ENCODE results near the gene HOXB4.

The HOXB4 gene

GRCh38 chr17:48615047-48615962 is 37.2 kb upstream of the HOXB4 start, which contains the start of gene HOXB8:
HOXB8 (minus strand) TSS chr17:48615292; CDS start chr17:48614704, 588 bp downstream.
- DNase-seq (ENCODE audit: low read depth in 2 of 2) = no peak

DNA sequence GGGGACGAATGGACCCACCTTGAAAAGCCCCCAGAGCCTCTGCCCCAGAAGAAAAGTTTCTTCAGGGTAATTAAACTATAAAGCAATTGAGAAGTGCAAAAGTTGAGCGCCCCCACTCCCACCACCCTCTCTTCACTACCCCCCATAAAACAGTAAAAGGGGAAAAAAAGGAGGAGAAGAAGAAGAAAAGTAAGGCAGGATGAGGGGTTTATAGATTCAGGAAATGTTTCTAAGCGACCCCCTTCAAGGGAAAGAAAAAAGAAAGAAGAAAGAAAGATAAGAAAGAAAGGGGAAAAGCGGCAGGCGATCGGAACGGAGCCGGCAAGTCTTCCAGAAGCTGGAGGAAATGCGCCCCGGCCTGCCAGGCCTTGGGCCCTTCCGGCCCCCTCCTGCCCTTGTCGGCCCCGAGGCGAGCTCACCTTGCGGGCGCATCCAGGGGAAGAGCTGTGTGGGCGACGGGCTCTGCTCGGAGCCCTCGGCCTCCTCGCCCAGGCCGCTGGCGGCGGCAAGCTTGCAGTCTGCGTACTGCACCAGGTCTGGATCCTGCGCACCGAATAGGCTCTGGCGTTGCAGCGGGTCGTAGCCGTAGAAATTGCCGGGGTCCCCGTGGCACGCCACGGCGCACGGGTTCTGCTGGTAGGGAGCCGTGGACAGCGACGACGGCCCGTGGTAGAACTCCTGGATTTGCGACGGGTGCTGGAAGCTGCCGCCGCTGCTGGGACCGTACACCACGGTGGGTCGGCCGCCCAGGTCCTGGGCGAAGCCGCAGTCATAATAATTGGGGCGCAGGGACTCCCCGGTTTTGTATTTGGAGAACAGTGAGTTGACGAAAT is 35.9 kb upstream of the HOXB4 start:
- DNase-seq (ENCODE audit: low read depth in 2 of 2) = no peak

- DNase-seq (ENCODE audit: low read depth in 2 of 2) = no peak
Measured at GRCh38 chr17:48612854-48613691, 34.9 kb upstream of the HOXB4 start.

DNA sequence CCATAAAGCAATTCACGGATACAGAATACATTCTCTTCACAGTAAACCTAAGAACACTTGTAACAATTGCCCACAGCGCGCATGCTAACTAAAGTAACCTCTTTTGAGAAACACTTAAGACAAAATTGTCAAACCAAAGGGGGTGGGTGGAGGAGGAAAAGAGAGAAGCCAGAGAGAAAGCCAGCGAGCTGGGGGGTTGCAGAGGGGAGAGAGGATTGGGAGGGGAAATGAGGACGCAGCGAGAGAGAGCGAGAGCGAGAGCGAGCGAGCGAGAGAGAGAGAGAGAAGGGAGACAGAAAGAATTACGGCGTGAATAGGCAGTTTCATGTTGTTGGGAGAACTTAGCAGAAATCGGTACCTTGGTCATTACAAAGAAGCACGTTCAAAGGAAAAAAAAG is 34.3 kb upstream of the HOXB4 start:
- no peak for DNase-seq (ENCODE audit: low read depth in 2 of 2)

GRCh38 chr17:48611681-48612455 is 33.7 kb upstream of the HOXB4 start:
- DNase-seq (ENCODE audit: low read depth in 2 of 2) = no peak

DNA sequence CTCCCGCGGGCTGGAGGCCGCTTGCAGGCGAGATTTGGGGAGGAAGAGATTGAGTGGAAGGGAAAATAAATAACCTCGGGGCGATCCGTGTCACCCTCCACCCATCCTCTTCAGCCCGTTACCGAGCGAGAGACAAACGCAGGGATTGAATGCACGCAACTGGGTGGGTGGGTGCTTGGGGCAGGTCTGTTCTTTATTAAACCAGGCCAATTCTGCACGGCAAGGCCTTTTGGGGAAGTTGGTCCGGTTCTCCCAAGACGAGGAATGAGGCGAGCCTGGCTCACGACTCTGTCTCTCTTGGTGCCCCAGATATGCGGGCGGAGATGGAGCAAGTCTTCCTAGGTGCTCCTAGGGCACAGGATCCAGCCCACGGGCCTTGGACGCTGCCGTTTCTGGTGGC is 33.1 kb upstream of the HOXB4 start:
- DNase-seq (ENCODE audit: low read depth in 2 of 2) = no peak

DNA sequence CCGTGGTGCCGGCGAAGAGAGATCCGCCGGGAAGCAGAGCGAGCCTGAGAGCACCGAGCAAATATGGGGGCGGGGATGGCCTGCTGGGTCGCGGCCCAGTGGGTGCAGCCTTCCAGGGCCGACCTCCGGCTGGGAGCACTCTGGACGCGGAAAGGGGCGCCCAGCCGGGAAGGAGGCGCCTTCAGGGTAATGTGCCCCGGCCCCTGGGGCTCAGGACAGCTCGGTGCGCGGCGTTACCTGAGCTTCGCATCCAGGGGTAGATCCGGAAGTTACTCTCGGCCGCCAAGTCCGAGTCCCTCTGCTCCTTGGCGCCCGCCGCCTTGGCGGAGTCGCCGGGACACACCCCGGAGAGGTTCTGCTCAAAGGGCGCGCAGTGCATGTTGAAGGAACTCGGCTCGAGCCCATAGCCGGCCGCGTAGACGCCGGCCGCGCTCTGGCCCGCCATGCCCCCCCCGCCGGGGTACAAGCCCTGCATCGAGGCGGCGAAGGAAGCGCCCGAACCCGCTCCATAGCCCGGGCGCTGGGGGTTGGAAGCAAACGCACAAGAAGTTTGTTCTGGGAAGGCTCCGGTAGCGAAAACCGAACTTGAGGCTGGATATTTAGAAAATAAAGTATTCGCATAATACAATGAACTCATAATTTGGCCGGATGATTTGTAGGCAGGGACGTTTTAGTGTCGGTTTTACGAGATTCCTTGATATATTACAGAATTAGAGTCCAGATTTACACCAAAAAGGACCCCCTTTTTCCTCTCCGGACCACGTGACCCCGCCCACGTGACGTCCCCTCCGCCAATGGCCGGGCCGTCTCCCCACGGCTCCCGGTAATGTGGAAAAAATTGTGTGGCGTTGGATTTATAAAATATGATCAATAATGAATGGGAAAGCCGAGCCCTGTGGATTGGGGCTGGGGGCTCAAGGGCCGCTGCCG is 32.4 kb upstream of the HOXB4 start, which contains the start of gene HOXB7:
TSS of gene HOXB7 (minus strand) at position 736 of the 930 bp plus-strand sequence. CDS start at position 637, 99 bp downstream.
- DNase-seq (ENCODE audit: low read depth in 2 of 2) = peak in 1 of 2 donors; percentile 62

GRCh38 chr17:48609759-48610281 is 31.7 kb upstream of the HOXB4 start:
- no peak for DNase-seq (ENCODE audit: low read depth in 2 of 2)

- no peak for DNase-seq (ENCODE audit: low read depth in 2 of 2)
Measured at GRCh38 chr17:48609033-48609432, 30.9 kb upstream of the HOXB4 start.

DNA sequence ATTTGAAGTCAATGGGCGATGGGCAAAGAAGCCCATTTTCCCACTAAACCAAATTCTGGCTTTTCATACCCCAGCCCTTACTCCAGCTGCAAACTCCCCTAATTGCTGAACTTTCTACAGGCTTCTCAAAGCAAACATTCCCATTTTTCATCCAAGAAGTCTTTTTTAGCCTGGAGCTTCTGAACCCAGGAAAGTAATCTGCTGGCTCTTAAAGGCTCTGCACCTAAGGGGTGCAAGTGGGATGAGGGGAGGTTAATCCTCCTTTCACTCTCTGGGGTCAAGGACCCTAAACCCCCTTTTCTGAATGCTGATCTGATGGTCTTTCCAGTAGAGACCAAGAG is 30.3 kb upstream of the HOXB4 start:
- DNase-seq (ENCODE audit: low read depth in 2 of 2) = no peak

DNA sequence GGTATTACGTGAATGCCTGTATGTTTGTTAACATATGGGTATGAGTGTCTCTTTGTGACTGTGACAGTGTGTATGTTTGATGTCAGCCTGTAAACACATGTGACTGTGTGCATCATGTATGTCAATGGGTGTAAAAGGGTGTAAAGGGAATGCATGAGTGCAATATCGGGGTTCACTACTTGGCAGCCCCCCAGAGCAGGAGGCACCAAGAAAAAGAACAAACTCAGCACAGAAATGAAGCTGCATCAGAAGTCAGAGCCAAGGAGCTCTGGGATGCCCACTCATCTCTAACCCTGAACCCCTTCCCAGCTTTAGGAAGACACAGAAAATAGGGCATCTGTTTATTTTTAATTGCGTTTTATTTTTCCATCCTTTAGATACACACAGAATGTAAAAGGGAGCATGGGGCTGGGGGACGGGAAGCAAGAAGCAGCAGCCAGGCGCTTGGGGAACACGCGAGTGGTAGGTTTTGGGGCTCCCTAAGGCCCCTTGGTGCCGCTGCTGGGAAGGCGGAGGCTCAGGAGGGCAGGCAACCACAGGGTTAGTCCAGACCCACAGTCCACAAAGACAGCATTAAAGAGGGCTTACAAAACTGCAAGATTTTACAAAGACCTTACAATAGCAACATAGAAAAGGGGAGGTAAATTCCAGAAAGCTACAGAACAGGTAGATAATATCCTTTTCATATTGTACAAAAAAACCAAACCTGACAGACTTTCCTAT is 28.9 kb upstream of the HOXB4 start:
- no peak for DNase-seq (ENCODE audit: low read depth in 2 of 2)

DNA sequence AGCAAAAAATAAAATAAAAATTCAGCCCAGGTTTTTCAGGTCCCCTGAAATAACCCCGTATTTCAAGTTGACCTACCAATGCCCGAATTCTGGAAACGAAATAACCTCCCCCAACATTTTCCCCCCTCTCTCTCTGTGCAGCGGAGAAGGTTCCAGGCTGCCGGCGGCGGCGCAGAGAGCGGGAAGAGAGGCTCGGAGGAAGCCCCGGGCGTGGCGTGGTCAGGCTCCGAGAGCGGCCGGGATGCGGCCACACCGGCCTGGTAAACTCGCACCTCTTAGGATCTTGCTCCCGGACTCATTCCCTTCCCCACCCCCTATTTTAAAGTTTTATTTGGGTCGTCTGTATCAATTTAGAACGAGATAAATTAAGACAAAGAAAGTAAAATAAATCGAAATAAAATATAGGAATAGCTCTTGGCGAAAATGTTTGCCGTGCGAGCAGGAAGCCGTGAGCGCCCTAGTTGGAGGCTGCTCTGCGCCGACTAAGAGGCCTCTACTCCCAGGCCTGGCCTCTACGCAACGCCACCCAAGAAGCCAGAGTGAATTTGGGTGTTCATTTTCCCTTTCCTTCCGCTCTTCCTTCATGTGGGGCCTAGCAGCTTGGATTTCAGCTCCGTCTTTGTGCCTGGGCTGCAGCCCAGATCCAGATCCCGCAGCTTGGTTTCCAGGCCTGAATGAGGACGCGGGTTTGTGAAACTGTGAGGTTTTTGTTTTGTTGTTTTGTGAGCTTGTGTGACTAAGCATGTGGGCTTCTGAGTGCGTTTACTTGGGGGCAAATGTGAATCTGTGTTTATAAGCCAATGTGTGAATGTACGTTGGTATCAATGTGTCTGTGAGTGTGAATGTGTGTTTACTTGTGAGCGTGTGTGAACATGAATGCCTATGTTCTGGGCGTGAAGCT is 28.1 kb upstream of the HOXB4 start:
- no peak for DNase-seq (ENCODE audit: low read depth in 2 of 2)

DNA sequence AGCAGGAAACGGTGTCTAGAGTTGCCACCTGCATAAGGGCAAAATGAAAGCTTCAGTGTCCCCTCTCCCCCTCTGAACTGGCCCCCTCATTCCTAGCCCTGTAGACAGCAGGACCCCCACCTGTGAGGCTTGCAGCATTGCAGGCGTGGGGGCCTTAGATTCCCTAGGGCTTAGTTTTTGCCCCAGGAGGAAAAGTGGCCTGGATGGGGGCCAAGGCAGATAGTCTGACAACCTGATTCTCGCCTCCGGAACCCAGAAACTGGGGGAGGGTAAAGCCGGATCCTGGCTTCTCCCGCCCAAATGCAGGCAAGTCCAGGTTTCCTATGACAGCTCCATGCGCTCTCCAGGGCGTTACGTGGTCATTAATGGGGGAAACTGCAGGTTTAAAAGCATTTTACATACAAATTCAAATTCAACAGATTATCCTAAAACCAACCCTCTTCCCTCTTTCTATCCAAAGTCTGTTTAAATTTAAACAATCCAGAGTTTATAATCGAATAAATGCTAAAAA is 27.3 kb upstream of the HOXB4 start:
- DNase-seq (ENCODE audit: low read depth in 2 of 2) = no peak

DNA sequence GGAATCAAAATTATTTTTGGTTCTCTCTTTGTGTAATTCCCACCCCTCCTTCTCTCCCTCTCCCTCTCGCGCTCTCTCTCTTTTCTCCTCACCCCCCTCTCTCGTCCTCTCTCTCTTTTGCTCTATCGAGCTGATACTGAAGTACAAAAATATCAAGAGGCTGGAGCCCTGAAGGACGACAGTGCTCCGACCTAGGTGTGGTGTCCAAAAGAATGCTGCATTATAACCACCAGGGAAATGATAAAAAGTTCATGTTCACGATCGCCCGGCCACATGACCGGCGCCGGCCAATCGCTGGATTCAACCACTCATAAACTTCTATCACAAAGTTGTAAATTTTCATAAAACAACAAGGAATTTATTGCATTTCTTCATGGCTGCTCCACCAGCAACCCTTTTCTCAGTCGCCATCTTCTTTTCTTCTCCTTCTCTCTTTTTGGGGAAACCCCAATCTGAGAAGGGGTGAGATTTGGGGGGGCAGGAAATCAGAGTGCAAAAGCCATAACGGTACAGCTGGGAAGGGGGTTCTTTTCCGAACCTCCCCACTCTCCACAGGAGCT is 26.7 kb upstream of the HOXB4 start, which contains the start of gene HOXB6:
TSS of gene HOXB6 (minus strand) at position 217 of the 560 bp plus-strand sequence. CDS start 6,836 bp downstream, outside the sequence.
- no peak for DNase-seq (ENCODE audit: low read depth in 2 of 2)

DNA sequence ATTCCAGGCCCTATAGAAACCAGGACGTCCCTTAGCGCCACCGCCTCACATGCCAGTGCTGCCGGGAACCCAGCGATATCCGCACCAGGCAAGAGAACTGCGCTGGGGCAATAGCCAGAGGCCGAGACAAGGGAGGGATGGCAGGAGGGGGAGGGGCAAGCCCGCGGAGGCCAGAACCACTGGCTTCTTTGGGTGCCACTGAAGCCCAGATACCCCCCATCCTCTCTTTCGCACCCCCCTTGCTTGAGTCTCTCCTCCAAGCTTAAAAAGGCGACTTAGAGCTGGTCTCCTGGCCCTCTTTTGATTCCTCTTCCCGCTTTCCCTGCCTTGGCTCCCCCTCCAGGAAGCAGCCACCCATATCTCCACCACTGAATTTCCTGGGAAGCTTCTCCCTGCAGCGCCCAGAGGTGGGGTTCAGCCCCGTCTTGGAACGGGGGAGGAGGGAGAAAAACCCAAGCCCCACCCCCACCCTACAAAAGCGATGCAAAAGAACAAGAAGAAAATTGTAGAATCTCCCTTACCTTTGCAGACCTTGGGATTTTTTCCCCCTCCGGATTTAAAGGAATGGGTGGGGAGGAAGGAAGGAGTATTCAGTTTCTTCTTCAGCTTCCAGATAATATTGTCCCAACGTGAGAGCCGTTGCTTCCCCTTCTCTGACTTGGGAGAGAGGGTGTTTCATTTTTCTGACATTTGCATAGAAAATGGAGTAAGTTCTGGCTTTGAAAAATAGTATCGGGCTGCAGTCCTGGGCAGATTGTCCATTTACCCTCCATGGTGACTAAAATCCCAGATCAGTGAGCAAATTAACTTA is 26.0 kb upstream of the HOXB4 start:
- no peak for DNase-seq (ENCODE audit: low read depth in 2 of 2)
